Measurements from ENCODE around the gene TBC1D32. TPM values are rescaled to one million over a fixed set of nuclear protein-coding genes. Genes with fewer than 3 reads are reported as not detected.

Gene TBC1D32
- total and polyA plus RNA-seq, 2 donors = 3.3 to 10.3 TPM

- no peak for DNase-seq (ENCODE audit: low read depth in 6 of 9, low spot score in 9 of 9)
- 92% methylated on average over 3 of the region's 3 CpGs for WGBS
- no peak overlapping the region for H3K27ac ChIP-seq (ENCODE audit: low read depth in 1 of 2, low read length in 1 of 2)
- H3K27me3 ChIP-seq (ENCODE audit: control insufficient read depth in 2 of 2, insufficient read depth in 1 of 2, low read length in 1 of 2) = no peaks in the 10 kb centered on the region
- H3K4me1 ChIP-seq (ENCODE audit: control insufficient read depth in 2 of 2, insufficient read depth in 2 of 2, low read length in 2 of 2) = no peaks in the 10 kb centered on the region
- H3K4me3 ChIP-seq (ENCODE audit: low read length in 2 of 2) = no peak overlapping the region
- no peaks in the 10 kb centered on the region for H3K36me3 ChIP-seq (ENCODE audit: control insufficient read depth in 2 of 2, insufficient read depth in 2 of 2, low read length in 1 of 2)
- no peaks in the 10 kb centered on the region for H3K9me3 ChIP-seq (ENCODE audit: control insufficient read depth in 2 of 2, insufficient read depth in 1 of 2, low read length in 1 of 2)
Measured at GRCh38 chr6:121033091-121033490, 301.2 kb downstream of the TBC1D32 start.

- Histone ChIP-seq H3K27ac (ENCODE audit: low read depth in 1 of 2, low read length in 1 of 2) (no peak overlapping the region), H3K27me3 (ENCODE audit: control insufficient read depth in 2 of 2, insufficient read depth in 1 of 2, low read length in 1 of 2) (no peaks in the 10 kb centered on the region), H3K9me3 (ENCODE audit: control insufficient read depth in 2 of 2, insufficient read depth in 1 of 2, low read length in 1 of 2) (no peaks in the 10 kb centered on the region), H3K4me1 (ENCODE audit: control insufficient read depth in 2 of 2, insufficient read depth in 2 of 2, low read length in 2 of 2) (no peaks in the 10 kb centered on the region), H3K4me3 (ENCODE audit: low read length in 2 of 2) (no peak overlapping the region), H3K36me3 (ENCODE audit: control insufficient read depth in 2 of 2, insufficient read depth in 2 of 2, low read length in 1 of 2) (no peaks in the 10 kb centered on the region)
- DNase-seq (ENCODE audit: low read depth in 6 of 9, low spot score in 9 of 9) = no peak
- 62% methylated on average over 1 of the region's 1 CpG for WGBS
Measured at GRCh38 chr6:121032268-121033006, 301.8 kb downstream of the TBC1D32 start.

Other genes with a start within 250 kb of the TBC1D32 start
- gene GJA1, start 101.2 kb upstream of the TBC1D32 start, total RNA-seq = 14.6 TPM
- gene GJA1, start 101.2 kb upstream of the TBC1D32 start, polyA plus RNA-seq = 43.7 TPM